HEK293 (cell line): ENCODE data around the gene FBXO42.

Source experiments
- CTCF ChIP-seq: fragments of 450-650 bp; formaldehyde crosslinking; IDR thresholded peaks from 2 replicates; pipeline ENCODE4 v1.5.1; 2016; ENCODE audit warnings: missing biosample characterization, missing genetic modification characterization
- KLF16 ChIP-seq: fragments of 450-650 bp; formaldehyde crosslinking; IDR thresholded peaks from 2 replicates; pipeline ENCODE4 v1.5.1; 2017; ENCODE audit warnings: missing biosample characterization, missing genetic modification characterization
- ZBTB20 ChIP-seq: fragments of 450-650 bp; formaldehyde crosslinking; IDR thresholded peaks from 2 replicates; pipeline ENCODE4 v1.5.1; 2016; ENCODE audit warnings: missing biosample characterization, missing genetic modification characterization
- ZNF140 ChIP-seq: fragments of 450-650 bp; formaldehyde crosslinking; IDR thresholded peaks from 2 replicates; pipeline ENCODE4 v1.5.1; 2016; ENCODE audit warnings: missing biosample characterization, missing genetic modification characterization
- ZNF16 ChIP-seq: fragments of 450-650 bp; formaldehyde crosslinking; IDR thresholded peaks from 2 replicates; pipeline ENCODE4 v1.5.1; 2016; ENCODE audit warnings: low read depth, missing biosample characterization, missing genetic modification characterization
- ZNF394 ChIP-seq: fragments of 450-650 bp; formaldehyde crosslinking; IDR thresholded peaks from 2 replicates; pipeline ENCODE4 v1.5.1; 2016; ENCODE audit warnings: missing biosample characterization, missing genetic modification characterization, mild to moderate bottlenecking, moderate library complexity, borderline replicate concordance
- ZNF76 ChIP-seq: fragments of 450-650 bp; formaldehyde crosslinking; IDR thresholded peaks from 2 replicates; pipeline ENCODE4; 2016; ENCODE audit warnings: low read depth, missing biosample characterization, missing genetic modification characterization, borderline replicate concordance
- ZNF837 ChIP-seq: fragments of 450-650 bp; formaldehyde crosslinking; IDR thresholded peaks from 2 replicates; pipeline ENCODE4 v1.5.1; 2016; ENCODE audit warnings: missing biosample characterization, missing genetic modification characterization
- ZSCAN16 ChIP-seq: fragments of 450-650 bp; formaldehyde crosslinking; IDR thresholded peaks from 2 replicates; pipeline ENCODE4 v1.5.1; 2016; ENCODE audit warnings: missing biosample characterization, missing genetic modification characterization

DNA sequence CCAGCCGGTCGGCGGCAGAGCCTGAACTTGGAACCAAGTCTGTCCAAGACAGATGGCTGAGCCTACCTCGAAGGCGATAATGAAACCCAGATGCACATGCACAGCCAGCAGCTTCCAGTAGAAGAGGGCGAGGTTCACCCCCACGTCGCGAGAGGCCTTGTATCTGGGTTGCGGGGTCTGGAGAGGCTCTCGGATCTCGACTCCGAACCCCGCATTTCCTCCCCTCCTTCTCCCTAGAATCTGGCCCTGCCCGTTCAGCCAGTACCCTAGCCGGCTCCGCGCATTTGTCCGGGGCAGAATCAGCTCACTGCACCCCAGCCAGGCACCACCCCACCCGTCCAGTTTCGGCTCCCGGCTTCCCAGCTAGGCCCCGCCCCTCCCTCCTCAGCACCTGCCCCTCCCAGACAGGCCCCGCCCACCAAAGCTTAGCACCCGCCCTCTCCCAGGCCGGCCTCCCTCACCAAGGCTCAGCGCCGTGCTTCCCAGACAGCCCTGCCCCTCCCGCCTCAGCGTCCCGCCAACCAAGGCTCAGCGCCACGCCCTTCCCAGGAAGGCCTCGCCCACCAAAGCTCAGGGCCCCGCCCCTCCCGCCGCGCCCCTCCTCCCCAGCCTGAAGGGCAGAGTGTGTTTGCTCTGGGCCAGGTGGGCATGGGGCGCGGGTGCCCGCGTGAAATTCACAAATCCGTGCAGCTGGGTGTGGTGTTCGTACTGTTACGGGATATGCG lies 135.1 kb downstream of the FBXO42 start:
- TF ChIP-seq ZBTB20 (tag by site-specific recombination), result no peak
- no peak for TF ChIP-seq ZNF394 (tag by site-specific recombination)
- TF ChIP-seq CTCF (tag by site-specific recombination), result no peak
- TF ChIP-seq ZNF140 (tag by site-specific recombination), result no peak
- peak; percentile 29; the same call in 1 of the 2 replicates for TF ChIP-seq ZNF76 (tag by site-specific recombination)
- TF ChIP-seq ZSCAN16, result no peak
- TF ChIP-seq ZNF16 (tag by site-specific recombination), result no peak
- TF ChIP-seq ZNF837, result no peak
- TF ChIP-seq KLF16 (tag by site-specific recombination), result peak; percentile 65; the same call in 1 of the 2 replicates
